Vagina (tissue), 2 donors: ENCODE measurements around the gene NABP2. TPM values are rescaled to one million over a fixed set of nuclear protein-coding genes. Genes with fewer than 3 reads are reported as not detected.
"Not testable (repeated sequence)": the region's sequence is repeated elsewhere in the genome, so short reads cannot be mapped to it uniquely, and the experiment has no call there.

Source experiments
- DNase-seq, 2 donors: peaks; one replicate each; pipeline ENCODE4 v3.0.0-alpha.2; 2017; ENCODE audit errors: extremely low spot score in 2 of 2
- H3K27ac ChIP-seq: fragments of 200-600 bp; sonication (generic); one replicate; pipeline ENCODE4 v1.5.1; 2019
- H3K27me3 ChIP-seq: fragments of 200-600 bp; sonication (generic); one replicate; pipeline ENCODE4 v1.5.1; 2019
- H3K36me3 ChIP-seq, 2 donors: fragments of 200-600 bp; sonication (generic); one replicate each; pipeline ENCODE4 v1.5.1; 2017 to 2019
- H3K4me1 ChIP-seq: fragments of 200-600 bp; sonication (generic); one replicate; pipeline ENCODE4 v1.5.1; 2019
- H3K4me3 ChIP-seq, 2 donors: fragments of 200-600 bp; sonication (generic); 1 replicate in 1 of 2; 2 replicates in 1 of 2; pipeline ENCODE4 v1.5.1; 2016 to 2019
- H3K9me3 ChIP-seq: fragments of 200-600 bp; sonication (generic); one replicate; pipeline ENCODE4 v1.5.1; 2019
- POLR2A ChIP-seq, 2 donors: fragments of 450-650 bp; IDR thresholded peaks; one replicate each; pipeline ENCODE4 v1.6.1; 2017; ENCODE audit warnings: antibody characterized with exemption in 2 of 2, mild to moderate bottlenecking in 2 of 2, moderate library complexity in 2 of 2
- POLR2AphosphoS5 ChIP-seq, 2 donors: sonication (generic); formaldehyde crosslinking; IDR thresholded peaks; one replicate each; pipeline ENCODE4 v1.9.0; 2017; ENCODE audit warnings: antibody characterized with exemption in 2 of 2, mild to moderate bottlenecking in 2 of 2, low read depth in 1 of 2; ENCODE audit not compliant: insufficient read depth in 1 of 2
- intact Hi-C: fragments of 100-400 bp; cut with DNase I; formaldehyde crosslinking; loops from one replicate; pipeline ENCODE4 v1.15.1; 2023
- total RNA-seq: library from RNA; depleted of rRNA; stranded (reverse); fragments of >200 nt; gene quantifications from one replicate; pipeline ENCODE4 v1.2.3, GENCODE V29; 2016
- TF ChIP-seq, protein P1 (sequence below), 3 experiments: fragments of 450-650 bp in 2 of 3; fragments of 200-600 bp in 1 of 3; sonication (generic) in 1 of 3; IDR thresholded peaks; one replicate each; pipeline ENCODE4 v1.5.1; 2017 to 2019; ENCODE audit warnings: antibody characterized with exemption in 3 of 3, mild to moderate bottlenecking in 2 of 3, moderate library complexity in 2 of 3

The NABP2 gene
- total RNA-seq, 1 donor from 2014 or later: 20.4 TPM

DNA sequence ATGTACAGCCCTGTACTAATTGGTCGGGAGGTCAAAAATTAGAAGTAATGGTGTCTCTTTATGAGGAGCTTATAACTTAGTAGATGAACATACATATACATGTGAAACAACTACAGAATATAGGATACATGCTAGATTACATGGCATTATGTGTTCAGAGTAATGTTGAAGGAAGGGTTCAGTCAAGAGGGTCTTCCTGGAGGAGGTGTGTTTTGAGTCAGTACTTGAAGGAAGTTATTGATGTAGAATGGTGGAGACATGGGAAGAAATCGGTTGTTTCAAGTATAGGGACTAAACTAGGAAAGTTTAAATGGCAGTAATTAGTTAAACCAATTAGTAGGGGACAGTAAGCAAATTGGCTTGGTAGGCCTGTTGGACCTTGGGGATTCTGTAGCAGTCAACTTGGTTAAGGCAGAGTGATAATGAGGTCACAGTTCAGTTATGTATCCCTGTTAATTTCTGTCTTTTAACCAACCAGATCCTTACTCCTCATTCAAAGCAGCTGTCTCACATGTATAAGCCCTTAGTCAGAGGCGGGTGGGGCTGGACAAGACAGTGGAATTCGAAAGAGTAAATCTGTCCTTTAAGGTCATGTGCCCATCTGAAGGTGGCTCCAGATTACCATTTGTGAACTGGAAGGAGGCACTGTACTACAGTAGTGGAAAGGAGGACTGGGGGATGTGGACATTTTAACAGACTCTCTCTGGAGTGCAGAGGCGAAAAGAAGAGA lies 37.5 kb downstream of the NABP2 start:
- no peaks in the 10 kb centered on the region for H3K36me3 ChIP-seq
- H3K27ac ChIP-seq: no peak overlapping the region
- no peak for DNase-seq
- no peaks in the 10 kb centered on the region for H3K27me3 ChIP-seq
- H3K4me3 ChIP-seq: no peak overlapping the region
- H3K4me1 ChIP-seq: peaks cover 26% of the 10 kb centered on the region
- H3K9me3 ChIP-seq: no peaks in the 10 kb centered on the region
- TF ChIP-seq POLR2A (IDR thresholded peaks at IDR 0.05) (no peak), POLR2AphosphoS5 (IDR thresholded peaks at IDR 0.05; ENCODE audit: insufficient read depth in 1 of 2, low read depth in 1 of 2) (no peak)
- TF ChIP-seq, protein P1, sequence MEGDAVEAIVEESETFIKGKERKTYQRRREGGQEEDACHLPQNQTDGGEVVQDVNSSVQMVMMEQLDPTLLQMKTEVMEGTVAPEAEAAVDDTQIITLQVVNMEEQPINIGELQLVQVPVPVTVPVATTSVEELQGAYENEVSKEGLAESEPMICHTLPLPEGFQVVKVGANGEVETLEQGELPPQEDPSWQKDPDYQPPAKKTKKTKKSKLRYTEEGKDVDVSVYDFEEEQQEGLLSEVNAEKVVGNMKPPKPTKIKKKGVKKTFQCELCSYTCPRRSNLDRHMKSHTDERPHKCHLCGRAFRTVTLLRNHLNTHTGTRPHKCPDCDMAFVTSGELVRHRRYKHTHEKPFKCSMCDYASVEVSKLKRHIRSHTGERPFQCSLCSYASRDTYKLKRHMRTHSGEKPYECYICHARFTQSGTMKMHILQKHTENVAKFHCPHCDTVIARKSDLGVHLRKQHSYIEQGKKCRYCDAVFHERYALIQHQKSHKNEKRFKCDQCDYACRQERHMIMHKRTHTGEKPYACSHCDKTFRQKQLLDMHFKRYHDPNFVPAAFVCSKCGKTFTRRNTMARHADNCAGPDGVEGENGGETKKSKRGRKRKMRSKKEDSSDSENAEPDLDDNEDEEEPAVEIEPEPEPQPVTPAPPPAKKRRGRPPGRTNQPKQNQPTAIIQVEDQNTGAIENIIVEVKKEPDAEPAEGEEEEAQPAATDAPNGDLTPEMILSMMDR (IDR thresholded peaks at IDR 0.05): no peak
- intact Hi-C loops: no loop called here

DNA sequence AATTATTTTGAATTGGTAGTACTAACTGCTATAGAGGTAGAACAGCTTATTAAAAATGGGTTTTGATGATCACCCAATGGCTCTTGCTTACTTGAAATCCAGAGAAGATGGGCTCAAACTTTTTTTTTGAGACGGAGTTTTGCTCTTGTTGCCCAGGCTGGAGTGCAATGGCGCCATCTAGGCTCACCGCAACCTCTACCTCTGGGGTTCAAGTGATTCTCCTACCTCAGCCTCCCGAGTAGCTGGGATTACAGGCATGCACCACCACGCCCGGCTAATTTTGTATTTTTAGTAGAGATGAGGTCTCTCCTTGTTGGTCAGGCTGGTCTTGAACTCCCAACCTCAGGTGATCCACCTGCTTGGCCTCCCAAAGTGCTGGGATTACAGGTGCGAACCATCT lies 38.8 kb downstream of the NABP2 start:
- H3K27ac ChIP-seq, intact Hi-C loops, H3K27me3 ChIP-seq, H3K9me3 ChIP-seq, H3K36me3 ChIP-seq, DNase-seq, H3K4me3 ChIP-seq: not testable (repeated sequence)
- H3K4me1 ChIP-seq: peaks cover 24% of the 10 kb centered on the region

DNA sequence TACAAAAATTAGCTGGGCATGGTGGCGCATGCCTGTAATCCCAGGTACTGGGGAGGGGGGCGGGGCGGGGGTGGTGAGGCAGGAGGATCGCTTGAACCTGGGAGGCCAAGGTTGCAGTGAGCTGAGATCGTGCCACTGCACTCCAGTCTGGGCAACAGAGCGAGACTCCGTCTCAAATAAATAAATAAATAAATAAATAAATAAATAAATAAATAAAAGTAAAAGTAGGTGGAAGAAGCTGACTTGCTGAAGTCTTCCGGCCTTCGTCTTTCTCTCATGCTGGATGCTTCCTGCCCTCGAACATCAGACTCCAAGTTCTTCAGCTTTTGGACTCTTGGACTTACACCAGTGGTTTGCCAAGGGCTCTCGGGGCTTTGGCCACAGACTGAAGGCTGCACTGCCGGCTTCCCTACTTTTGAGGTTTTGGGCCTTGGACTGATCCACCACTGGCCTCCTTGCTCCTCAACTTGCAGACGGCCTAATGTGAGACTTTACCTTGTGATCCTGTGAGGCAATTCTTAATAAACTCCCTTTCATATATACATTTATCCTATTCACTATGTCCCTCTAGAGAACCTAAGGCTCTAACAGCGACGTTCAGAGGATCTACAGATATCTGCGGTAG lies 42.0 kb downstream of the NABP2 start:
- H3K9me3 ChIP-seq, DNase-seq, H3K36me3 ChIP-seq, H3K27me3 ChIP-seq, intact Hi-C loops: not testable (repeated sequence)
- peaks cover 21% of the 10 kb centered on the region for H3K4me1 ChIP-seq
- peak overlapping the region; percentile 88 for H3K27ac ChIP-seq
- peak overlapping the region; percentile 57 to 74 for H3K4me3 ChIP-seq

DNA sequence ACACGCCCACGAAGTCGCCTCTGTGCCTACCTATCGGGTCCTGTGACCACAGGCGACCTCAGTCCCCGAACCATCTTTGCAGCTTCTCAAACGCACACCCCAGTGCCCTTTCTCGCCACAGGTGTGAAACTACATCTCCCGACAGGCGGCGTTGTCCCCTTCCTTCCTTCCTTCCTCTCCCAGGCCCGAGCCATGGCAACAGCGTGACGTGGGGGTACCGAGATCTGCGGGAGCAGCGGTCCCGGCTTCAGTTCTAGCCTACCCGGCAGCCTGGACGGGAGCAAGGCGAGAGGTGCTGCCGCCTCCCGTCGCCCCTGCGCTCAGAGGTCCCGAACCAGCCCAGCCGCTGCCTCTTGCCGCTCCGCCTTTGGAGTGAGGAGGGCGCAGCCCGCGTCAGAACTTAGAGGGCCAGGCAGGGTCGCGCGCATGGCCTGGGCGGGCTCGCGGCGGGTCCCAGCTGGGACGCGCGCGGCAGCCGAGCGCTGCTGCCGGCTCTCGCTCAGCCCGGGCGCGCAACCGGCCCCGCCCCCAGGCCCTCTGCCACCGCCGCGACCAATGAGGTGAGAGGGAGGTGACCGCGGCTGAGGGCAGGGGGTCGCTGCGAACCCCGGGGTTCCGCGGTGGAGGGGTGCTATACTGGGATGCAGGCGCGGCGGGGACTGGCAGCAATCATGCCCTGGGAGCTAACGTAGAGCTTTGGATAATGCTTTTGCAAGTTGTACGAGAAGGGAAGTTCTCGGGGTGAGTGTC lies 42.7 kb downstream of the NABP2 start, which contains the start of gene COQ10A:
COQ10A (plus strand) TSS at position 250 of the 750 bp plus-strand sequence; CDS start at position 427, 177 bp downstream.
- peak within 1 kb of the TSS; percentile 57 to 74 for H3K4me3 ChIP-seq
- intact Hi-C loops: no loop called here
- peaks cover 21% of the 10 kb centered on the region for H3K4me1 ChIP-seq
- peaks cover 0 to 7% of the 10 kb centered on the region in 2 donors for H3K36me3 ChIP-seq
- TF ChIP-seq, protein P1 (IDR thresholded peaks at IDR 0.05): peak; percentile 40 to 71 (median 41)
- TF ChIP-seq POLR2AphosphoS5 (IDR thresholded peaks at IDR 0.05; ENCODE audit: insufficient read depth in 1 of 2, low read depth in 1 of 2) (peak; percentile 81 to 93), POLR2A (IDR thresholded peaks at IDR 0.05) (peak in 1 of 2 donors; percentile 78)
- no peaks in the 10 kb centered on the region for H3K9me3 ChIP-seq
- peak in 1 of 2 donors; percentile 91 for DNase-seq
- H3K27me3 ChIP-seq: no peaks in the 10 kb centered on the region
- H3K27ac ChIP-seq: peak within 1 kb of the TSS; percentile 88

GRCh38 chr12:56267443-56268071 lies 43.4 kb downstream of the NABP2 start:
- no peaks in the 10 kb centered on the region for H3K9me3 ChIP-seq

More at GRCh38 chr12:56267443-56268071, 43.4 kb downstream of the NABP2 start:
- peaks cover 21% of the 10 kb centered on the region for H3K4me1 ChIP-seq
- intact Hi-C loops: no loop called here
- TF ChIP-seq POLR2A (IDR thresholded peaks at IDR 0.05): no peak
- no peak for TF ChIP-seq POLR2AphosphoS5 (IDR thresholded peaks at IDR 0.05; ENCODE audit: insufficient read depth in 1 of 2, low read depth in 1 of 2)
- TF ChIP-seq, protein P1 (IDR thresholded peaks at IDR 0.05): no peak
- DNase-seq: no peak
- peak overlapping the region; percentile 57 to 74 for H3K4me3 ChIP-seq
- peak overlapping the region; percentile 88 for H3K27ac ChIP-seq
- peaks cover 0 to 13% of the 10 kb centered on the region in 2 donors for H3K36me3 ChIP-seq
- H3K27me3 ChIP-seq: no peaks in the 10 kb centered on the region
